K562 (cell line): ENCODE data around the gene PIK3AP1. TPM values are rescaled to one million over a fixed set of nuclear protein-coding genes. Genes with fewer than 3 reads are reported as not detected.
A peak's percentile ranks its signal among the peaks of the same experiment; 100 is the strongest.

Experiments used
- ATAC-seq: fragments of 200-7000 bp; cut with Tn5 transposase; 3 replicates; pipeline ENCODE4 v1.9.1; 2020; ENCODE audit warnings: moderate library complexity
- BruUV-seq: library from RNA; stranded (reverse); fragments of 400-500 nt; replicated peaks from 2 replicates; lab custom pipeline; 2021; lab: Mats Ljungman, UMichigan
- CTCF ChIA-PET: fragments of 300-600 bp; formaldehyde crosslinking; extraction: SDS; loops from one replicate; lab custom pipeline; 2021; ENCODE audit warnings: low intra/inter-chr PET ratio; lab: Yijun Ruan, JAX
- POLR2A ChIA-PET: fragments of 300-600, 350-650 bp; sonication (Branson Sonifier 250); formaldehyde crosslinking; extraction: SDS; loops from one replicate; lab custom pipeline; 2021; ENCODE audit warnings: antibody characterized with exemption, inconsistent platforms; lab: Yijun Ruan, JAX
- DNase-seq, 4 experiments: peaks; one replicate each; pipeline versions ENCODE4 v3.0.0 to v3.0.0-alpha.2; 2011 to 2018; ENCODE audit warnings: low spot score in 3 of 4, mixed read lengths in 3 of 4; ENCODE audit errors: extremely low read depth in 1 of 4
- FAIRE-seq: peaks from 2 replicates; lab custom pipeline; 2011; peaks lifted over from hg19 to GRCh38; lab: Jason Lieb, UNC
- H2AFZ ChIP-seq: 2 replicates; pipeline ENCODE4 v1.6.0; 2011; ENCODE audit warnings: low read depth, low read length, control low read depth, inconsistent platforms
- H3K27ac ChIP-seq: fragments of 200-600 bp; 3 replicates; pipeline ENCODE4 v1.8.0; 2011; ENCODE audit warnings: low read depth, mild to moderate bottlenecking, control low read depth, inconsistent platforms, low read length, moderate library complexity, mixed read lengths; ENCODE audit errors: extremely low read depth
- H3K27me3 ChIP-seq, 2 experiments: fragments of 300-600 bp in 1 of 2; 2 replicates in 1 of 2; 3 replicates in 1 of 2; pipeline versions ENCODE4 v1.6.0 to v1.8.0; 2011; ENCODE audit warnings: inconsistent platforms in 2 of 2, low read length in 2 of 2, mild to moderate bottlenecking in 1 of 2, mixed read lengths in 1 of 2, moderate library complexity in 1 of 2; ENCODE audit not compliant: control insufficient read depth in 2 of 2, insufficient read depth in 2 of 2
- H3K36me3 ChIP-seq: fragments of 300-600 bp; 3 replicates; pipeline ENCODE4 v1.8.0; 2011; ENCODE audit warnings: mild to moderate bottlenecking, low read length, inconsistent platforms; ENCODE audit not compliant: control insufficient read depth, insufficient read depth
- H3K4me1 ChIP-seq, 2 experiments: fragments of 200-600 bp in 1 of 2; replicated peaks in 1 of 2; 2 replicates in 1 of 2; 3 replicates in 1 of 2; pipeline versions ENCODE4 v1.5.1 to v1.8.0; 2011; ENCODE audit warnings: inconsistent platforms in 2 of 2, low read length in 2 of 2, mild to moderate bottlenecking in 1 of 2, mixed read lengths in 1 of 2, moderate library complexity in 1 of 2; ENCODE audit not compliant: control insufficient read depth in 2 of 2, insufficient read depth in 2 of 2
- H3K4me2 ChIP-seq: 2 replicates; pipeline ENCODE4 v1.6.1; 2011; ENCODE audit warnings: low read length, control low read depth, inconsistent platforms, mixed read lengths; ENCODE audit not compliant: insufficient read depth
- H3K4me3 ChIP-seq: fragments of 200-600 bp; sonication (generic), shearing (Covaris generic); 2 replicates; pipeline ENCODE4 v1.5.1; 2016; ENCODE audit warnings: control low read depth, inconsistent platforms
- H3K79me2 ChIP-seq: fragments of 200-600 bp; 3 replicates; pipeline ENCODE4 v1.8.0; 2011; ENCODE audit warnings: low read length, inconsistent platforms; ENCODE audit not compliant: control insufficient read depth, insufficient read depth
- H3K9ac ChIP-seq, 2 experiments: 2 replicates each; pipeline versions ENCODE4 v1.6.0 to v1.6.1; 2011; ENCODE audit warnings: low read depth in 2 of 2, low read length in 2 of 2, control low read depth in 1 of 2, inconsistent platforms in 1 of 2, mild to moderate bottlenecking in 1 of 2, mixed read lengths in 1 of 2; ENCODE audit not compliant: insufficient read depth in 1 of 2
- H3K9me1 ChIP-seq: one replicate; pipeline ENCODE4 v1.6.0; 2011; ENCODE audit warnings: inconsistent platforms, mild to moderate bottlenecking, low read length, moderate library complexity; ENCODE audit not compliant: control insufficient read depth, insufficient read depth
- H3K9me3 ChIP-seq: replicated peaks from 2 replicates; pipeline ENCODE4 v1.5.1; 2011; ENCODE audit warnings: low read depth, low read length, inconsistent platforms; ENCODE audit not compliant: control insufficient read depth, insufficient read depth
- H4K20me1 ChIP-seq: replicated peaks from 2 replicates; pipeline ENCODE4 v1.6.1; 2011; ENCODE audit warnings: low read length, inconsistent platforms, mixed read lengths; ENCODE audit not compliant: control insufficient read depth, insufficient read depth
- BACH1 ChIP-seq: fragments of 200-800 bp; sonication (Bioruptor generic); IDR thresholded peaks from 2 replicates; pipeline ENCODE4 v1.6.1; 2016; ENCODE audit warnings: missing genetic modification characterization, missing compliant biosample characterization
- CBX3 ChIP-seq, 2 experiments: IDR thresholded peaks; 1 replicate in 1 of 2; 2 replicates in 1 of 2; pipeline ENCODE4 v1.6.1; 2012; ENCODE audit warnings: inconsistent platforms in 2 of 2, low read length in 2 of 2, borderline replicate concordance in 1 of 2, control low read depth in 1 of 2
- CHAMP1 ChIP-seq: fragments of 450-650 bp; IDR thresholded peaks from 2 replicates; pipeline ENCODE4 v1.6.1; 2016; ENCODE audit warnings: mild to moderate bottlenecking
- HLTF ChIP-seq: fragments of 450-650 bp; IDR thresholded peaks from 2 replicates; pipeline ENCODE4 v1.6.1; 2016
- HOXB6 ChIP-seq: fragments of 250-450 bp; sonication (Bioruptor Pico); IDR thresholded peaks from 2 replicates; pipeline ENCODE4 v1.5.1; 2022; ENCODE audit warnings: mild to moderate bottlenecking, borderline replicate concordance
- NCOA4 ChIP-seq: fragments of 450-650 bp; IDR thresholded peaks from 2 replicates; pipeline ENCODE4 v1.6.1; 2018; ENCODE audit warnings: mild to moderate bottlenecking; ENCODE audit not compliant: partially characterized antibody
- NR2C1 ChIP-seq, 2 experiments: fragments of 450-650 bp; IDR thresholded peaks; 2 replicates each; pipeline ENCODE4 v1.6.1; 2017; ENCODE audit warnings: mild to moderate bottlenecking in 2 of 2, antibody characterized with exemption in 1 of 2, inconsistent platforms in 1 of 2, missing compliant biosample characterization in 1 of 2, missing genetic modification characterization in 1 of 2
- NR2F6 ChIP-seq: fragments of 450-650 bp; formaldehyde crosslinking; IDR thresholded peaks from 2 replicates; pipeline ENCODE4 v1.4.0; 2020; ENCODE audit warnings: mild to moderate bottlenecking
- SAFB2 ChIP-seq: fragments of 200-400 bp; formaldehyde crosslinking; IDR thresholded peaks from 2 replicates; pipeline ENCODE4 v1.6.1; 2018; ENCODE audit warnings: borderline replicate concordance, low read length, low read depth, moderate library complexity; ENCODE audit not compliant: severe bottlenecking
- U2AF1 ChIP-seq: fragments of 200-400 bp; formaldehyde crosslinking; optimal IDR thresholded peaks from 2 replicates; pipeline ENCODE3; 2017; ENCODE audit warnings: mild to moderate bottlenecking, low read depth, low read length, moderate library complexity
- ZBTB5 ChIP-seq: fragments of 450-650 bp; IDR thresholded peaks from 2 replicates; pipeline ENCODE4 v1.6.1; 2017; ENCODE audit warnings: antibody characterized with exemption
- ZNF3 ChIP-seq: fragments of 250-450 bp; sonication (Bioruptor Pico); IDR thresholded peaks from 2 replicates; pipeline ENCODE4 v1.5.0; 2021; ENCODE audit warnings: mild to moderate bottlenecking, moderate library complexity
- WGBS: fragments of 100-300 bp; shearing (Covaris generic); methylation state at CpG from one replicate; pipeline ENCODE4 v1.1.6; 2016; ENCODE audit warnings: low coverage, mixed read lengths; ENCODE audit not compliant: insufficient coverage; ENCODE audit errors: missing lambda C conversion rate; 5-methylcytosine and 5-hydroxymethylcytosine counted together
- in situ Hi-C: fragments of 300-500 bp; cut with MboI; formaldehyde crosslinking; loops from 4 replicates; pipeline ENCODE4 v1.15.0; 2018; ENCODE audit warnings: inconsistent platforms, mixed read lengths
- intact Hi-C: fragments of 100-400 bp; cut with micrococcal nuclease; formaldehyde crosslinking; loops from 2 replicates; pipeline ENCODE4 v1.14.2; 2022
- polyA plus RNA-seq, 8 experiments: library from polyadenylated mRNA; depleted of rRNA in 4 of 8; stranded (reverse) in 5 of 8; unstranded in 3 of 8; fragments of >200 nt; fragmentation: Nextera tagmentation in 2 of 8; fragmentation: Illumina TruSeq in 1 of 8; extraction: Ambion mirVana in 2 of 8; extraction: Trizol in 1 of 8; gene quantifications; 2 replicates each; pipeline versions ENCODE4 v1.2.1 to v1.2.3, GENCODE V29; 2011 to 2014; ENCODE audit warnings: inconsistent platforms in 1 of 8, missing spikeins in 1 of 8
- total RNA-seq, 7 experiments: library from RNA; depleted of rRNA in 6 of 7; stranded (reverse); fragments of >200 nt in 6 of 7; fragmentation: Illumina TruSeq in 2 of 7; extraction: Trizol in 2 of 7; gene quantifications; 2 replicates each; pipeline versions ENCODE4 v1.2.1 to v1.2.3, GENCODE V29; 2011 to 2021; ENCODE audit warnings: low replicate concordance in 1 of 7

The PIK3AP1 gene
- total and polyA plus RNA-seq, 9 of the 15 experiments (the other 6 are each of a cell fraction or from before 2014, with no cell fraction given) = 0.20 to 2.4 (median 1.4) TPM

- POLR2A ChIA-PET = no interaction called here
- H4K20me1 ChIP-seq = no peaks in the 10 kb centered on the region
- no peaks in the 10 kb centered on the region for H3K9me1 ChIP-seq
- 34% methylated on average over 13 of the region's 13 CpGs for WGBS
- no peaks in the 10 kb centered on the region for H3K27me3 ChIP-seq
- ATAC-seq = peak; percentile 46; the same call in 2 of the 3 replicates
- peak overlapping the region; percentile 66 for H2AFZ ChIP-seq
- no peak for FAIRE-seq
- H3K4me1 ChIP-seq = peaks cover 0 to 4% of the 10 kb centered on the region in 2 experiments; a peak in 1 of 5 replicates
- intact Hi-C loops (no loop called here), in situ Hi-C loops (no loop called here)
- peak overlapping the region; percentile 18; the same call in 1 of the 2 replicates for H3K4me2 ChIP-seq
- CTCF ChIA-PET = no interaction called here
- no TSS peak for BruUV-seq
- no peak overlapping the region for H3K4me3 ChIP-seq
- TF ChIP-seq U2AF1 = no peak
- TF ChIP-seq ZNF3 (CRISPR knock-in tag) = no peak
- TF ChIP-seq HOXB6 (CRISPR knock-in tag) = no peak
- TF ChIP-seq NR2C1 (IDR thresholded peaks at IDR 0.05) = no peak
- TF ChIP-seq NR2C1 (tag; IDR thresholded peaks at IDR 0.05) = no peak
- no peak for TF ChIP-seq SAFB2
- no peak for TF ChIP-seq CBX3 (IDR thresholded peaks at IDR 0.05; ENCODE audit: borderline replicate concordance in 1 of 2, low read length in 2 of 2)
- no peak for TF ChIP-seq HLTF
- TF ChIP-seq CHAMP1 = no peak
- no peak for TF ChIP-seq NR2F6
- no peak for TF ChIP-seq ZBTB5
- TF ChIP-seq NCOA4 = no peak
- TF ChIP-seq BACH1 (tag) = no peak
- H3K9ac ChIP-seq = peak overlapping the region in 1 of 2 experiments; percentile 52; a peak in 1 of 4 replicates
- H3K36me3 ChIP-seq = no peaks in the 10 kb centered on the region
- no peaks in the 10 kb centered on the region for H3K79me2 ChIP-seq
- no peaks in the 10 kb centered on the region for H3K9me3 ChIP-seq
- no peak for DNase-seq
- no peak overlapping the region for H3K27ac ChIP-seq
These were observed 19.8 kb downstream of the PIK3AP1 start for GRCh38 chr10:96700374-96701099.
